HG03457 (cell line): ENCODE measurements around the gene LTA4H.
A peak's percentile ranks its signal among the peaks of the same experiment; 100 is the strongest.
"Not testable (repeated sequence)": the region's sequence is repeated elsewhere in the genome, so short reads cannot be mapped to it uniquely, and the experiment has no call there.

ENCODE experiments used
- ATAC-seq: cut with Tn5 transposase; IDR thresholded peaks from one replicate; pipeline ENCODE4 v1.9.1; 2021; ENCODE audit warnings: moderate number of reproducible peaks; ENCODE audit not compliant: unreplicated experiment

The LTA4H gene

DNA sequence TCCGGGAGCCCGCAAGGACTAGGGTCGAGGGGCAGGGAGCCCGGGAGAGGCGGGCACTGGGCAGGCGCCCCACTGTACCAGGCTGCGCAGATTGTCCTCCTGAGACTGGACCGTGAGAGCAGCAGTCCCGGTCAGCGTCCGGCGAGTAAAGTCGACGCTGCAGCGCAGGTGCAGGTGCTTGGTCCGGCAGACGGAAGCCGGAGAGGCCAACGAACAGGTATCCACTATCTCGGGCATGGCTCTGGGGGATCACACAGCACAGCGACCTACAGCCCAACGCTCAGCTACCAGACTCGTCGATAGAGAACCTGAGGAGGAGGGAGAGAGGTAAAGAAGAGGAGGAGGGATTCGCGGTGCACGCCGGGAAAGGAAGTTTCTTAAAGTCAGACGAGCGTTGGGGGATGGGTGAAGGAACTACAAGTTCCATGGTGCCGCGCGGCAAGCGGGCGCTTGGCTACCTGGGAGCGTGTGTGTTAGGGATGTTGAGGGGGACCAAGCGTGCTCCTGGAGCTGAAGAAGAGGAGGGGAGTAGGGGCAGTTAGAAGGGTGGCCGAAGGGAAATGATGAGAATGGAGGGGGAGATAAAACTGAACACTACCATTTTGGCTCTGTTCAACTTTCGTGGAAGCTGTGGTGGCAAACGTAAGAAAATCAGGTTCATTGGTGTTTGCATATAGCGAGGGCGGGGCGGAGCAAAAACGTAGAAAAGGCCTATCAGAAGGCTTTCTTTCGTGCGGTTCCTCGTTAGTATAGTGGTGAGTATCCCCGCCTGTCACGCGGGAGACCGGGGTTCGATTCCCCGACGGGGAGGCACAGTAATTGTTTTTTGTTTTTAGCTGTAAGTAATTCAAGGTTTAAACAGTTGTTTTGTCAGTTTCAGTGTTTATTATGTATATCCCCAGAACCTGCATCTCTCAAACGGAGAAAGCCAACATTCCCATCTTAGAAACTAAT is at the start of gene LTA4H:
Gene LTA4H (minus strand): TSS at position 305 of the 954 bp plus-strand sequence. CDS start 68 bp downstream, at position 237.
- ATAC-seq = peak; percentile 90

DNA sequence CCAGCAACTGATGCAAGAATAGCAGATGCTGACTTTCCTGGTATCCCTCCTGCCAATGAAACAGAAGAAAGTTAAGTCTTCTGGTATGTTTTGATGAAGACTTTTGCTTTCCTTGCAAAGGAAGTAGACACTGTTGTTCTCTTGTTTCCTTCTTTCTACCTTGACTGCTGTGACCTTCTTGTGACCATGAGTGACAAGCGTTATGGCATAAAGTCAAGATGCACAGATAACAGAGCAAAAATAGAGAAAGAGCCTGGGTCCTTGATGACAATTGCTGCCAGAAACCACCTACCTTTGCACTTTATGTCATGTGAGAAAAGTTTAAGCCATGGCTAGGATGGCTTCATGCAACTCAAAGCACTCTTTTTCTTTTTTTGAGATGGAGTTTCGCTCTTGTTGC is 49.2 kb upstream of the LTA4H start:
- ATAC-seq = no peak

DNA sequence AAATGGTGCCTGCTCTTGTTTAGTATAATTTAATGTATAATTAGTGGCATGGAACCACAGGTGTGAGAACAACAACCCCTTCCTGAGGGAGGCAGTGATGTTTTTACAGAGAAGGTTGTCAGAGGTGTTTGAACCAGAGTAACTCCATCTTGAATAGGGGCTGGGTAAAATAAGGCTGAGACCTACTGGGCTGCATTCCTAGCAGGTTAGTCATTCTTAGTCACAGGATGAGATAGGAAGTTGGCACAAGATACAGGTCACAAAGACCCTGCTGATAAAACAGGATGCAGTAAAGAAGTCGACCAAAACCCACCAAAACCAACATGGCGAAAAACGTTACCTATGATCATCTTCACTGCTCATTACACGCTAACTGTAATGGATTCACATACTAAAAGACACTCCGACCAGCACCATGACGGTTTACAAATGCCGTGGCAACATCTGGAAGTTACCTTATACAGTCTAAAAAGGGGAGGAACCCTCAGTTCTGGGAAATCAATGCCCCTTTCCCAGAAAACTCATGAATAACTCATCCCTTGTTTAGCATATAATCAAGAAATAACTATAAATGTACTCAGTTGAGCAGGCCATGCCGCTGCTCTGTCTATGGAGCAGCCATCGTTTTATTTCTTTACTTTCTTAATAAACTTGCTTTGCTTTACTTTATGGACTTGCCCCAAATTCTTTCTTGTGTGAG is 47.8 kb upstream of the LTA4H start:
- no peak for ATAC-seq

DNA sequence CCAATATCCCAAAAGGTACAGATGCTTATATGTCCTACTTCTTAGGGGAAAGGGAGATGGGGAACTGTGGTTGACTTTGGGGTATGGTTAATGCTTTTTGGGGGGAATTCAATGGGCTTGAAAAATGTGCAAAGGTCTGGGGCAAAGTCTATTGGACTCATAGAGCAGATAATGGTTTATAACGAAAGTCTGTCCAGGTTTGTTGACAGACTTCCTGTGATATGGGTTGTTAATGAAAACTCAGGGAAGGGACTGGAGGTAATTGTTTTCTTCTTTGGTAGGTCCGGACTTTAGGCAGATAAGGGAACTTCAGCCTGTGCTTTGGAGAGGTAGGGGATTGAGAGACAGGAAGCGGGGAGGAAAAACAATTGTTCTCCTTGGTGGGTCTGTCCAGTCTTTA is 46.2 kb upstream of the LTA4H start:
- no peak for ATAC-seq

DNA sequence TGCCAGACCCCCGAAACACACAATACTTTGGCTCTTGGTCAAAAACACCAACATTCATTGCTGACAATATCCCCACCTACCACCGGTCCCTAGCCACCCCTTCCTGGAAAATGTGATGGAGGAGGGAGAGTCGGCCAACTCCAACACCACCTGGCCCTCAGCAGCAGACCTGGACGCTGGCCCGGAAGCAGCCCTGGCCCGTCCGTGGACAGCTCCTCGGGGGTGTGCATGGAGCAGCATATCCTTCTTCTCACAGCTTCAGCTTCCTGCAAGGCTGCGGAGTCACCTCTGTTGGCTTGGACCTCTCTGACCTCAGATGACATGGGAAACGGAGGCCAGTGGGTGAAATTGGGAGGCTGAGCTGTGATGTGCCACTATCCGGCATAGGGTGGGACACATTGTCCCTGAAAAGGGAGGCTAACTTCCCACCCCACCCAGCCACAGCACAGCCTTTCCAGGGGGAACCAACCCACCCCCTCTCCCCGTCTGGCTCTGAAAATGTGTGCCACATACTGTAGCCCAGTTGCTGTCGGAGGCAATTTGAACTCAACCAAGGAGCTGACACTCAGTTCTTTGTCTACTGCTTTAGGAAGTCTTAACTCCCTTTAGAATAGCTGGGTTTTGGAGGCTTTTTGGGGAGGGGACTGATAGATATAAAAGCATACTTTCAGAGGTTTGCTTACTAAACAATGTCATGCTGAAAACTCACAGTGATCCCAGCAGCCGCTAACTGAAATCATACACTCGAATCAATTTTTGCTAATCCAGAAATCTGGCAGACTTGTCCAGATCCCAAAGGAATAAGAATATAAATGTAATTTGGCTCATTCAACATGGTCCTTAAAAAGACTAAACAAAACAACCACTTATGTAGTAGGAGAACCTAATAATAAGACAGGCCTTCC is 43.1 kb upstream of the LTA4H start:
- no peak for ATAC-seq

DNA sequence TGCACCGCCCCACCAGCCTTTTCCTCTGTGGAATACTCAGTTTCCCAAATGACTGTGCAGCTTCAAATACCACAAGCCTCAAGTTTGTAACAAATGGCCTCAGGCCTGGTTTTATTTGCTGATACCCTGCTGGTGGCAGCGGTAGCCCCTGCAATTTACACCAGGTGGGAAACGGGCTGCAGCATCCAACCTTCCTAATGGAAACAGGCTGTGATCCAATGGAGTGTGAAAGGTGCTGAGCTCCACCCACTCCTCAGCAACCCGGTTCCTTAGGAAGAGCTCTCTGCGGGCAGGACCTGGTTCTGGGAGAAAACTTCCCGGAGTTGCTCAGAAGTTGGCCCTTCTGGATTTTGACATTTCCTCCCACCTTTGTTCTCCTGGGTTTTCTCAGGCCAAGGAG is 41.7 kb upstream of the LTA4H start:
- ATAC-seq = no peak

DNA sequence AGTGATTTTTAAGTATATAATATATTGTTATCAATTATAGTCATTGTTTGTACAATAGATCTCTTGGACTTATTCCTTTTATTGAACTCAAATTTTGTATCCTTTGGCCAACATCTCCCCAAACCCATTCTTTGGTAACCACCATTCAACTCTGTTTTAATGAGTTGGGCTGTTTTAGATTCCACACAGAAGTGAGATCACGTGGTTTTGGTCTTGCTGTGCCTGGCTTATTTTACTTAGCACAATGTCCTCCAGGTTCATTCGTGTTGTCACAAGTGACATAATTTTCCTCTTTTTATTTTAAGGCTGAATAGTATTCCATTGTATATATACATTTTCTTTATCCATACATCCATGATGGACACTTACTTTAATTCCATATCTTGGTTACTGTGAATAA is 40.2 kb upstream of the LTA4H start:
- ATAC-seq = no peak

DNA sequence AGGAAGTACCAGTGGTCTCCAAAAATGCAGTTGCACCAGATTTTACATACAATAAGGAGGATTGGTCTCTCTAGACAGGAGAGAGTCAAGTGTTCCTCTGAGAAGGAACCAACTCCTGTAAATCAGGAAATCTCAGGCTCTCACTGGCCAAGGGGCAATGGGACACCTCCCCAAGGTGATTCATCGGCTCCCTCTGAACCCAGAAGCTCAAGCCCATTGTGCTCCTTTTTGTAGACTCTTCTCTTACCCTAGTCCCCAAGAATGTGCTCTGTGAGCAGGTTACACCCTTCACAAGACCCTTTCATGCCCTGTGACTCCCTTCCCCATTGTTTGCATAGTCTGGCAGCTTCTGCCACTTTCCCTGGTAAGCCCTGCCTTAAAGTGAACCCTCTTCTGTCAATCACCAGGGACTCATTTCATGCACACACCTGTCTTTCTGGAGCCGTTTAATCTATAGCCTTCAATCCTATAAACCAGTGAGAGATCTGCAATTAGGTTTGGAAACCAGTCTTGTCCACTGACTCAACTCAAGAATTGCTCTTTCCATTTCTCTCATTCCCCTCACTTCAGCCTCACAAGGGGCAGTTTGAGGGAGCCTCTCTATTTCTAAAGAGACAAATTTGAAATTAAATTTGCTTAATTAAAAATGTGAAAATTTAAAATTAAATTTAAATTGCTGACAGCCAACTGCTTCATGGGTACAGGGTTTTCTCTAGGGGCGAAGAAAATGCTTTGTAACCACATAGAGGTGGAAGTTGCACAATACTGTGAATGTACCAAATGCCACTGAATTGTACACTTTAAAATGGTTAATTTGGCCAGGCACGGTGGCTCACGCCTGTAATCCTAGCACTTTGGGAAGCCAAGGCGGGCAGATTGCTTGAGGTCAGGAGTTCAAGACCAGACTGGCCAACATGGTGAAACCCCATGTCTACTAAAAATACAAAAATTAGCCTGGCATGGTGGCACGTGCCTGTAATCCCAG is 38.3 kb upstream of the LTA4H start:
- ATAC-seq = no peak

DNA sequence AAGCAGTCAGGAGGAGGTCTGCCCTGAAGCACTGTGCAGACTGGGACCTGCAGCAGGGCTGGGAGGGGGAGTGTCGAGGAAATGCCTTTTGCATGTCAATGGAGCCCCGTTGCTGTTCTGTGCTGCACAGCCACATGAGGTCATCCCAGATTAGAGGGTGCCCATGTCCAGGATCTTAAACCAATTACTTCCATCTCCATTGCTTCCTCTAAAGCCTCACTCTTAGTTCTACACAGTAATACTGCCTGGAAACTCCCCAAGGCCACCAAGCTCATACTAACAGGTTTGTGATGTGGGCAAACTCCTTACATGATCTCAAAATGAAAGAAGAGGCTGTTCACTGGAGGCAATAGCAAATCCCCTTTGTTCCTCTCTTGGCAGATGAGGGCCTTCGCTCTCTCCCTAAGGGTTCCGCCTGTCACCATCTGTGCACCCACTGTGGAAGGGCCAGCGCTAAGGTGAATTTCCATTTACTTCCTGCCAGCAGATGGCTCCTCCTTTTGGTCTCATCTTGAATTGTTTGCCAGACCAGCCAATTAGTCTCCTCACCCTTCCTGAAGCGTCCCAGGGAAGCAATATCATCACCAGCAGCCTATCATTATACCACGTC is 35.4 kb upstream of the LTA4H start:
- ATAC-seq = peak; percentile 54

DNA sequence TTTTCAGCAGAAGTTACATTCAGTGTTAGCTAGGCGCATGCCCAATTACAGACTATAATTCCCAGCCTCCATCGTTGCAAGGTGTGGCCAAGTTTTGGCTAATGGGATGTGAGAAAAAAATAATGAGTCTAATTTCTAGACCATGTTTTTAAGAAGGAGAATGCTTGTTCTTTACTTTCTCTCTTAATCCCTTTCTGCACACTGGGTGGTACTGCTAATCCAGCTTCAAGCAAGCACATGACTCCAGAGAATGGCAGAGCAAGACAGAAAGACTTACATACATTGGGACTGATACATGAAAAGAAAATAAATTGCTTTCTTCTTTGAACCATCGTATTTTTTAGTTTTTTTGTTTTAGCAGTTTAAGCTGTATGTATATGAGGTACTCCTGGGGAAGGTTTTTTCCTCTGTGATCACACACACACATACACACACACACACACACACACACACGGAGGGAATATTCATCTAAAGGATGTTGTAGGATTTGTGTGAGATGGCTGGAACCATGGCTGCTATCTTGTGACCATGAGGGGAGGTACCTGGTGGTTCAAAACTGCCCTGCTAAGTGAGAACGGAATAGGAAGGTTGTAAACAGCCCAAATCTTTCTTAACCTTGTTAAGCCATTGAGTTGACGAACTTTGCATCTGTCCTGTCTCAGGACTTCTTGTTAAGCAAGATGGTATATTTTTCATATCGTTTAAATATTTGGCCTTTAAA is 34.3 kb upstream of the LTA4H start:
- ATAC-seq = no peak

DNA sequence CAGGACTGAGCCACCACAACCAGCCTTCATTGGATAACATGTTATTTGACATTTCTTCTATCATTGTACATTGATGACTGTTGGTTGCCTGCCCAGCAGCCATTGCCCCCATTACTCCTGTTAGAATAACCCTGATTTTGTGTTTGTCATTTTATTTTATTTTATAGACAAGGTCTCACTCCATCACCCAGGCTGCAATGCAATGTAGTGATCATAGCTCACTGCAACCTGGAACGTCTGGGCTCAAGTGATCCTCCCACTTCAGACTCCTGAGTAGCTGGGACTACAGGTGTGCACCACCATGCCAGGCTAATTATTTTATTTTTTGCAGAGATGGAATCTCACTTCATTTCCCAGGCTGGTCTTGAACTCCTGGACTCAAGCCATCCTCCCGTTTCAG is 33.2 kb upstream of the LTA4H start:
- ATAC-seq = no peak

DNA sequence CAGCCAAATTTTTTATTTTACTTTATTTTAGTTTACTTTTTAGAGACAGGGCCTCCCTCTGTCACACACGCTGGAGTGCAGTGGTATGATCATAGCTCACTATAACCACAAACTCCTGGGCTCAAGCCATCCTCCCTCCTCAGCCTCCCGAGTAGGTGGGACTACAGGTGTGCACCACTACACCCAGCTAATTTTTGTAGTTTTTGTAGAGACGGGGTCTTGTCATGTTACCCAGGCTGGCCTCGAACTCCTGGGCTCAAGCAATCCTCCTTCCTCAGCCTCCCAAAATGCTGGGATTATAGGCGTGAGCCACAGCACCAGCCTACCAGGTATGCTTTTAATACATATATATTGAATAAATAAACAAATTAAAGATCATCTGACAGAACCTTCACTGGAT is 32.7 kb upstream of the LTA4H start:
- ATAC-seq = no peak

DNA sequence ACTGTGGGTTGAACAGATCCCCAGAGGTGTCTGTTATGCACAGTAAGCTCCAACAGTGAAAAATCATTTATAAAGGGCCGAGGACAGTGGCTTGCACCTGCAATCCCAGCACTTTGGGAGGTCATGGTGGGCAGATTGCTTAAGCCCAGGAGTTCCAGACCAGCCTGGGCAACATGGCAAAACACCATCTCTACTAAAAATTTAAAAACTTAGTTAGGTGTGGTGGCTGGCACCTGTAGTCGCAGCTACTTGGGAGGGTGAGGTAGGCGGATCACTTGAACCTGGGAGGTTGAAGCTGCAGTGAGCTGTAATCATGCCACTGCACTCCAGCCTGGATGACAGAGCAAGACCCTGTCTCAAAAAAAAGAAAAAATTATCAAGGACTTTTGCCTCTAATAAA is 30.4 kb upstream of the LTA4H start:
- not testable (repeated sequence) for ATAC-seq

DNA sequence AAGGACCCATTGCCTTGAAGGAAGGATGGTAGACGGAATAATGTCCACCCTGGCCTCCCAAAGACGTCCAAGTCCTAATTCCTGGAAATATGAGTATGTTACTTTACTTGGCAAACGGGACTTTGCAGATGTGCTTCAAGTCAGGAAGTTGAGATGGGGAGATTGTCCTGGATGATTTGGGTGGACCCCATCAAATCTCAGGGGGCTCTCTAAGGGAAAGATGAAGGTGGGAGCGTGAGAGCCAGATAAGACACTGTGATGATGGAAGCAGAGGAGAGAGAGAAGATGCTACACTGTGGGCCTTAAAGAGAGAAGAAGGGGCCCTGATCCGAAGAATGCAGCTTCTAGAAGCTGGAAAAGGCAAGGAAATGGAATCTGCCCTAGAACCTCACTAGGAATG is 29.6 kb upstream of the LTA4H start:
- no peak for ATAC-seq

DNA sequence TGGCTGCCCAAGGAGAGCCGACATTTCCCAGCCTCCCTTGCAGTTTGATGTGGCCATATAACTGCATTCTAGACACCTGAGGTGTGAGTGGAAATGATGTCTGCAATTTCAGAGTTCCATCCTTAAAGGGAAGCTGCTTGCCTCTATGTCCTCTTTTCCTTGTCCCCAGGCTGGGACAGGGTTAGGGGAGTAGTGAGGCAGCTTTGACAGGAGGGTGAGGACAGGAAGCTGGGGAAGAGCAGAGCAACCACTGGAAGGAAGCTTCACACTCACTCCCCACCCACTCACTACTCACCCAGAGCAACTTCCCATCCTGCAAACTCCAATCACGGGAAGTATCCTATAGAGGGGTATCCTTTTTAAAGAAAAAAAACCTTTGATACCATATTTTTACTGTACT is 28.9 kb upstream of the LTA4H start:
- no peak for ATAC-seq

DNA sequence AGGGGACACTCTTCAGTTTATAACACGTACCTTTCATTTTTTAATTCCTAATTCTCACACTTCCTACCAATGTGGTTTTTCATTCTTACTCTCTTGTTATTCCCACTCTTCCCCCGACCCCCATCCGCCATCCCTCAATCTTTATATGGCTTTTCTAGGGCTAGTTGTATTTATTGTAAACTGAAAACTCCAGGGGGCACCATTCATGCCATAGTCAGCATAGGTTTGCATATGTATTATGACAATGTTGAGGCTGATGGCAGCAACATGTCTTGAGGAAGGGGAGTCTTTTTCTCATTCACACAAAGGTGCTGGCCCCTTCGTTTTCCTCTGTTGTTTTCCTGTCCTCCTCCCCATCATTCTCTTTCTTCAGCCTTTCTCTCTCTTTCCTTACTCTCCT is 27.7 kb upstream of the LTA4H start:
- ATAC-seq = no peak

DNA sequence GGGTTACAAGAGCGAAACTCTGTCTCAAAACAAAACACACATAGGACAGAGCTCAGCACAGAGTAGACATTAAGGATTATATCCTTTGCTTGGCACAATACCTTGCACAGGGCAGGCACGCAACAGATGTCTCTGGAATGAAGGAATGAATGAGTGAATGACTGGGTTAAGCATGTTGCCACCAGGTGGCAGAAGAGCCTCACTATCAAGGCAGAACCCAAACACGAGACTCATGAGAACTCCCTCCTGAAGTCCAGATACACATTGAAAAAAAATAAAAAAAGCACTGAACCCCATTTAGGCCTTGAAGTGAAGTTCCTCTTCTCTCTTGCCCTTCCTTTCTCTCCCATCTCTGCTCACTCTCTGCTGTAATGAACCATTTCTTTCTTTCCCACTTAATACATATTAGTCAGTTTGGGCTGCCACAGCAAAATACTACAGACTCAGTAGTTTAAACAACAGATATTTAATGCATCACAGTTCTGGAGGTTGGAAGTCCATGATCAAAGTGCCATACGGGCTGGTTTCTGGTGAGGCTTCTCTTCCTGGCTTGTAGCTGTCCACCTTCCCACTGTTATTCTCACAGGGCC is 26.6 kb upstream of the LTA4H start:
- ATAC-seq = no peak

DNA sequence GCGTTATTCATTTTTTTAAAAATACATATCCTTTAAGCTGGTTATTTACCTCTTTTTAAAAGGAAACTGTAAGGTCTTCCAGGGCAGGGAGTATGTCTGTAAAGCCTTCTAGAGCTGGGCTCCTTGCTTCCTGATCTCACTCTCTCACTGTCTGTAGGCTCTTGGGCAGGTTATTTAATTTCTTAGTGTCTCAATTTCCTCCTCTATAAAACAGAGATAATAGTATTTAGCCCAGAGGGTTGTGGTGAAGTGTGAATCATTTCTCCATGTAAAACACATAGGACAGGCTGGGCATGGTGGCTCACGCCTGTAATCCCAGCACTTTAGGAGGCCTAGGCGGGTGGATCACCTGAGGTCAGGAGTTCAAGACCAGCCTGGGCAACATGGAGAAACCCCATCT is 25.9 kb upstream of the LTA4H start:
- ATAC-seq = no peak

DNA sequence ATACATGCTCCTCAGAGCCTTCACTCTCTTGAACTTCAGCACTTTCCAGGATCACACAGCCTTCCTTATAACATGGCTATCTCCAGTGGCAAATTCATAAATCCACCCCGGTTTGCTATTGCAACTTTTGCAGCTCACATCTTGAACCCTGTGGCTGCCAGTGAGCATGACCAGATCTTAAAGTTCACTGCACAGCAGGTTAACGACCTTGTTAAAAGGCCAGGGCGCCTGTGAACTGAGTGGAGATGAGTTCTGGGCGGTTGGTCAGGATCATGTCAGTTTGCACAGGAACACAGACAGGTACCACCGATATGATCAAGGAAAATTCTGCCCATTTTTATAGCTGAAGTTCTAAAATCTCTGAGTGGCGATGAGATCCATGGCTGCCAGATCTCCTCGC is 24.7 kb upstream of the LTA4H start:
- ATAC-seq = no peak
